NT2/D1 (cell line): ENCODE measurements around the gene STAT6.

Experiments used
- SUZ12 ChIP-seq: IDR thresholded peaks from 2 replicates; pipeline ENCODE4 v1.6.1; 2011; ENCODE audit not compliant: insufficient read length, insufficient read depth; ENCODE audit errors: extremely low read depth
- YY1 ChIP-seq: IDR thresholded peaks from 2 replicates; pipeline ENCODE4 v1.6.1; 2011; ENCODE audit not compliant: insufficient read length, insufficient read depth

GRCh38 chr12:57049890-57050289, 61.3 kb downstream of the STAT6 start, which contains the start of gene MYO1A:
- TF ChIP-seq YY1: no peak
- no peak for TF ChIP-seq SUZ12
